Tibial nerve (tissue), 4 donors: ENCODE data around the gene LYPD5.

Experiments used
- EP300 ChIP-seq, 2 donors: sonication (generic); formaldehyde crosslinking; IDR thresholded peaks; one replicate each; pipeline ENCODE4 v1.6.1; 2017; ENCODE audit warnings: antibody characterized with exemption in 2 of 2, mild to moderate bottlenecking in 1 of 2
- POLR2A ChIP-seq, 2 donors: fragments of 450-650 bp; IDR thresholded peaks; one replicate each; pipeline ENCODE4 v1.6.1; 2017; ENCODE audit warnings: antibody characterized with exemption in 2 of 2, mild to moderate bottlenecking in 2 of 2, moderate library complexity in 2 of 2
- TF ChIP-seq, protein P1 (sequence below), 5 experiments: fragments of 200-600 bp in 3 of 5; fragments of 450-650 bp in 2 of 5; sonication (generic) in 3 of 5; IDR thresholded peaks; one replicate each; pipeline ENCODE4 v1.5.1; 2016 to 2019; ENCODE audit warnings: antibody characterized with exemption in 5 of 5, mild to moderate bottlenecking in 3 of 5, moderate library complexity in 2 of 5

DNA sequence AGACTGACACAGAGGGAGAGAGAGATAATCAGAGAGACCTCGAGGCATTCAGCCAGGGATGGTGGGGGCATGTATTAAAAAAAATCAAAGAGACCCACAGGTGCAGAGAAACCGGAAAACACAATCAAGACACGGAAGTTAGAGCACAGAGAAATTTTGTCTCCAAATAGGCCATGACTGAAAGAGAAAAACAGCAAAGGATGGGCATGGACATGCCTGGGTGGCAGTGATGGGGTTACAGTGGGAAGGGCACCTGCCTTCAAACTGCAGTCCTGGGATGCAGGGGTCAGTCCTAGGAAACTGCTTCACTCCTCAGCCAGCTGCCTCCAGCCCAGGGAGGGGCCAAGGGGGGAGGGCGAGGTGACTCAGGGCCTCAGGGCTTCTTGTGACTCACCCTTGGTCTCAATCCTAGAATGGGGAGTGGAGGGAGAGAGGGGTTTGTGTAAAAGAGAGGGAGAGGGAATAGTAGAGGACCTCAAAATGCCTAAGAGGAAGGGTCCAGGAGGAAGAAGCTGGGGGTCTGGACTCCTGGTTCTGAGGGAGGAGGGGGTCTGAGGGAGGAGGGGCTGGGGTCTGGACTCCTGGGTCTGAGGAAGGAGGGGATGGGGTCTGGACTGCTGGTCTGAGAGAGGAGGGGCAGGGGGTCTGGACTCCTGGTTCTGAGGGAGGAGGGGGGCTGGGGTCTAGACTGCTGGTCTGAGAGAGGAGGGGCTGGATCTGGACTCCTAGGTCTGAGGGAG lies 17.8 kb downstream of the LYPD5 start:
- no peak for TF ChIP-seq POLR2A (IDR thresholded peaks at IDR 0.05)
- TF ChIP-seq EP300 (IDR thresholded peaks at IDR 0.05), result no peak
- TF ChIP-seq, protein P1, sequence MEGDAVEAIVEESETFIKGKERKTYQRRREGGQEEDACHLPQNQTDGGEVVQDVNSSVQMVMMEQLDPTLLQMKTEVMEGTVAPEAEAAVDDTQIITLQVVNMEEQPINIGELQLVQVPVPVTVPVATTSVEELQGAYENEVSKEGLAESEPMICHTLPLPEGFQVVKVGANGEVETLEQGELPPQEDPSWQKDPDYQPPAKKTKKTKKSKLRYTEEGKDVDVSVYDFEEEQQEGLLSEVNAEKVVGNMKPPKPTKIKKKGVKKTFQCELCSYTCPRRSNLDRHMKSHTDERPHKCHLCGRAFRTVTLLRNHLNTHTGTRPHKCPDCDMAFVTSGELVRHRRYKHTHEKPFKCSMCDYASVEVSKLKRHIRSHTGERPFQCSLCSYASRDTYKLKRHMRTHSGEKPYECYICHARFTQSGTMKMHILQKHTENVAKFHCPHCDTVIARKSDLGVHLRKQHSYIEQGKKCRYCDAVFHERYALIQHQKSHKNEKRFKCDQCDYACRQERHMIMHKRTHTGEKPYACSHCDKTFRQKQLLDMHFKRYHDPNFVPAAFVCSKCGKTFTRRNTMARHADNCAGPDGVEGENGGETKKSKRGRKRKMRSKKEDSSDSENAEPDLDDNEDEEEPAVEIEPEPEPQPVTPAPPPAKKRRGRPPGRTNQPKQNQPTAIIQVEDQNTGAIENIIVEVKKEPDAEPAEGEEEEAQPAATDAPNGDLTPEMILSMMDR (IDR thresholded peaks at IDR 0.05), result no peak
